HG02763 (cell line): ENCODE measurements around the gene ASTN2.
"Not testable (repeated sequence)": the region's sequence is repeated elsewhere in the genome, so short reads cannot be mapped to it uniquely, and the experiment has no call there.

Experiments used
- ATAC-seq: cut with Tn5 transposase; IDR thresholded peaks from one replicate; pipeline ENCODE4 v1.9.1; 2021; ENCODE audit warnings: mild to moderate bottlenecking, moderate library complexity; ENCODE audit not compliant: unreplicated experiment

ASTN2 gene

GRCh38 chr9:117081641-117082317 lies 333.1 kb downstream of the ASTN2 start:
- ATAC-seq = no peak

GRCh38 chr9:117080765-117081390 lies 334.0 kb downstream of the ASTN2 start:
- no peak for ATAC-seq

DNA sequence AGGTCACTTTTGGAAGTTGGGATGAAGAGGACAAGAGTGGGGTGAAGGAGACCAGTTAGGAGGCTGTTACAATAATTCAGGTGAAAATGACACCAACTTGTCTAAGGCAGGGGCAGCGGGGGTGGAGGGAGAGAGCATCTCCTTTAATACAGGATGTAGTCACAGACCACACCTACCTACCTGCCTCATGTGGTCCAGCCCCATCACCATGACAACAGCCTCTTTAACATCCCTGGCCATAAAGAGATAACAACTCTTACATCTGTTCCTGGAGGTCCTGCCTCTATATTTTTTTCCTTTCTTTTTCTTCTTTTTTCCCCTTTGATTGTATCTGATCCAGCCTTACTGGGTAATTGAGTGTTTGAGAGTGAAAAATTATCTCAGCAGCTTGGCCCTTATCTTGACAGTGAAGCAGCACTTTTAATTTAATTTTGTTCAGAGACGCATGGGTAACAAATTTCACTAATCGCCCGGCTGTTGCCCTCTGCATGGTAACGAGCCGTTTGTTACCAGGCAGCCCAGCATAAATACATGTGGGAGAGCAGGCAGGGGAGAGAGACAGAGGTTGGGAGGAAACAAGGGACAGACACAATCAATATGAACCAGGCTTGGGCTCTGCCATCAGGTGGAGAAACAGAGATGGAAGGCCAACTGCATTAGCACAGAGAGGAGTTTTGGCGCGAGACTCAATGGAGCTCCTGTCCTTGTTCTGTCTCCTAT lies 338.1 kb downstream of the ASTN2 start:
- ATAC-seq = no peak

- ATAC-seq = no peak
Observed at GRCh38 chr9:117075636-117076035, 339.2 kb downstream of the ASTN2 start.

DNA sequence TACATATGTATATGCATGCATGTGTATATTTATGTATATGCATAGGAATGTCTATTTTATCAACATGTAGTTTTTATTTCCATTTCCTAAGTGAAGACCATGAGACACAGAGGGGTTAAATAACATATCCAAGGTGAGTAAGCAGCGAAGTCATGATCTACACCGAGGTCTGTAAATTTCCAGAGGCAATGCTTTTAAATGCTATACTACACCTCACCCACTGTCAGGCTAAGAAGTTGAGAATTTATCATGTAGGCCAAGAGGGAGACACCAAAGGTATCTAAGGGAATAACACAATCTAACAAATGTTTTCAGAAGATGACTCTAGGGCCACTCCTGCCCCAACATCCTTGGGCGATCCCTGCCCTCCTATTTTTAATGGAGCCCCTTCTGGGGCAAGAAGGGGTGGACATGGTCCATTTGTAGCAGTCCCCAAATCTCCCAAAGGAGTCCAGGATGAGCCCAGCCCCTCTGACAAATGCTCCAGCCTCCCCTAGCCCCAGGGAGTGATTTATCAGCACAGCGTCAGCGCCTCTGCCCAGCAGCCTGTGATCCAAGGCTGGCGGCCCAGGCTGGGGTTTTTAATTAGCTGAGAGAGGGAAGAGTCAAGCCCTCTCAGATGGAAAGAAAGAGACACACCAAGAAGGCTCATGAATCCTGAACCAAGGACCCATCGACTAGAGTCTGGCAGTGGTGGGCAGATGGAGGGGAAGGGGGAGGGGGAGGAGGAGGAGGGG lies 339.9 kb downstream of the ASTN2 start:
- ATAC-seq = no peak

DNA sequence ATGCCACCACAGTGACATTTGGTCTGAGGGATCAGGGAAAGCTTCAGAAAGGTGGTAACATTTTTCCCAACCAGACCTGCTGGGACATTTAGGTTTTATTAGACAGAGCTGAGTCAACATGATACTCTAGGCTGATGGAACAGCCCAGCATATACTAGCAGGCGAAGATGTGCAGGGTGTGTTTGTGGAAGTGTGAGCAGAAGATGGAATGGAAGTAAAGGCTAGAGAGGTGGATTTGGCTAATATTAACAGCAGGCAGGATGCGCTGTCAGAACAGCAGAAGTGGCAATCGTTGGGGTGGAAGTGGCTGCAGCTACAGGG lies 340.6 kb downstream of the ASTN2 start:
- no peak for ATAC-seq

DNA sequence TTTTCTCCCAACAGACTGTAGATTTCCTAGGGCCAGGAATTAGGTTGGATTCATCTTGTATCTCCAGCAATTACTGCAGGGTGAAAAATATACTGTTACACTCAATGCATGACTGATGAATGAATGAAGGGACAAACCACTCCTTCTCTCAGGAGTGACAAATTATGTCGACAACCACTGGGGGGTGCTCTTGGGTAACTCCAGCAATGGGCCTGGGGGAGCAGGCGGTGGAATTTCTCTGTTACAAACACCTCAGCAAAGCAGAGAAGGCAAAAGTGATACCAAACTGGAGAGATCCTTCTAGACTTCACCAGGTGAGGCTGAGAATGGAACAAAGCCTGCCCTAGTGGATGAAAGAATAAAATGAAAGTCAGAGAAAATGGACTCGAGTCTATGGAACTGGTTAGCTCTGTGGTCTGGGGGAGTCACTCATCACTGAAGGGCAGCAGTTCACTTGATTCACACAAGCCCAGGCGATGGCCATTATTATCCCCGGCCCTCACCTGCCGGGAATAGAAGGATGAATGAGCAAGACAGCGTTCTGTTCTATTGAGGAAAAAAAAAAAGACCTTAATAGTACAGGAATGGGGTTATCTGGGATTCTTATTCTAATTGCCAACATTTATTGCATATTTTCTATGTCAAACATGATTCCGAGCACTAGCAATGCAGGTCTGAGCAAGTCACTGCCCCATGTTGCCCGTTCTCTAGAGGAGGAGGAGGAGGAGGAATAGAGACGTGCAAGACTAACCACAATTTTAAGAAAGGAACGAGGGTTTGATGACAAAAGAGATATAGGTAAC lies 341.1 kb downstream of the ASTN2 start:
- ATAC-seq = no peak

GRCh38 chr9:117073071-117073470 lies 341.8 kb downstream of the ASTN2 start:
- no peak for ATAC-seq

- no peak for ATAC-seq
Observed at GRCh38 chr9:117072216-117072615, 342.6 kb downstream of the ASTN2 start.

- ATAC-seq = not testable (repeated sequence)
Observed at GRCh38 chr9:117071673-117072207, 343.1 kb downstream of the ASTN2 start.

DNA sequence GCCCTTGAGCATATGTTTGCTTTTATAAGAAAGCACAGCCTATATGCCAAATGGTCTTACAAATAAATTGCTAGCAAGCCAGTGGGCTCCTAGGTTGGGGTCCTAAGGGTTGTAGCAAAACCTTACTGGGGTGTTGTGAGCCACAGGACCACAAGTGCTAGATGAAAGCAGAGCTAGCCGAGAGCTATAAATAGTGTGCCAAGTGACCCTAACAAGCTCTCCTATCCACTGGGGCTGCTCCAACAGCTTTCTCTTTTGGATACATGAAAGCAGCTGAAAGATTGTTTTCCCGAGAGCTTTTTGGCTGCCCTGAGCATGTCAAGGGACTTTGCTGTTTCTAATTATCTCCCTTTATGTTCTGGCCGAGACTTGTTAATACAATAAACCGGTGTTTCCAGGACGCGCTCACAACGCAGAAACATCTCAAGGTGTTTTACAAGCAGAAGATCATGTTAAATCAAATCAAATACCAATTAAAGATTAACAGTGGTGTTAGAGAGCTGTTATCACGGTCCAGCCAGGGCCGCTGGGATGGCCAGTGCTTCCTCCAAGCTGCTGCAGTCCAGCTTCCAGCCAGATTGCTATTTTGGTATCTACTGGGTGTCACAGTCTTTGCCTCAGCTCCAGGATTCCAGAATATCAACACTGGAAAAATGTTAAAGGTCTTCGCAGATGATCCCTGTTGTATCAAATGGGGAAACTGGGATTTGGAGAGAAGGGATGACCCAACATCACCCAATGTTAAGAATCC lies 351.0 kb downstream of the ASTN2 start:
- ATAC-seq = no peak

DNA sequence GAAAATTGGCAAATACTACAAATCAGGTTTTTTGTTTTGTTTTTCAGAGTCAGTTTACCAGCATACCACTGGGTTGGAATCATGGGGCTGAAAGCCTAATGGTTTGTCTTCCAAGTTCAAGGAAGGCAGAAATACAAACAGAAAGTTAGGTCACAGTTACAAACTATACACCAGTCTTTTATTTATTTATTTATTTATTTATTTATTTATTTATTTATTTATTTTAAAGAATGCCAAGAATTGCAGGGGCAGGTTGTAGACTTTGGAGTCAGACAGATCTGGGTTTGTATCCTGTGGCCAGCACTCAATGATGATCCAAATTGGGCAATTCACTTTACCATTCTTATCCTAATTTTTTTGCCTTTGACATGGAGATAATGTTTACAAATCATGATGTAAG lies 353.9 kb downstream of the ASTN2 start:
- no peak for ATAC-seq

DNA sequence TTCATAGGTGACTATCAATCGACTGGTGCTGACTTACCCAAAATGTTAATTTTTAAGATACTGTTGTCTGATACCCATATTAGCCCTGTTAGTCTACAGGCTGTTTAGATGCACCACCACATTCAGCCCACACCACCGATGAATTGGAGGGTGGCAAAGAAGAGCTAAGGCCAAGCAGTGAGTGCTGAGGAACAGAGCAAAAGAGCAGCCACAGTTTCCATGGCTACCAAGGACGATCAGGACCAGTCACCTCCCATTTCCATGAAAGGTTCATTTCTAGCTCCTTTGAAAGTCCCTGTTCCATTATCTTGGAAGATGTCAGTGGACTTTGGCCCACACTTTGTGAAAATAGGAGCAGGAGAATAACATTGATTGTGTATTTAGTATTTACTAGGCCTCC lies 364.9 kb downstream of the ASTN2 start:
- no peak for ATAC-seq

- peak; percentile 41 for ATAC-seq
Observed at GRCh38 chr9:117046666-117047327, 368.1 kb downstream of the ASTN2 start.

DNA sequence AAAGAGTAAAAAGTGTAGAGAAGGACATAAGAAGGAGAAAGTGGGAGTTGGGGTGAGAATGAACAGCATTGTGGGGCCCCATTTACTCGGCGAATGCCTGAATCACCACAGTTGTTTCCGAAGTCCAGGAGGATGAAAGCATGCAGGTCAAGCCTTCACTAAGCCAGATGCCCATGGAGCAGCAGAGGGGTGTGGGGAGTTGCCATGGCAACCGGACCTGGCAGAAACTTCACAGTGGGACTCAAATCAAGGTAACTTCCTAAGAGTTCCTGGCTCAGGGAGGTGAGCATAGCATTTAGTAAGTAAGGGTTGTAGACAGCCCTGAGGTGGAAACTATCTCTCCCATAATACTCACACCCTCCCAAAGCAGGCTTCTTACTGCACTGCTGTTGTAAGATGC lies 370.6 kb downstream of the ASTN2 start:
- no peak for ATAC-seq

GRCh38 chr9:117043159-117043558 lies 371.7 kb downstream of the ASTN2 start:
- no peak for ATAC-seq

GRCh38 chr9:117035546-117035945 lies 379.3 kb downstream of the ASTN2 start:
- ATAC-seq = no peak

DNA sequence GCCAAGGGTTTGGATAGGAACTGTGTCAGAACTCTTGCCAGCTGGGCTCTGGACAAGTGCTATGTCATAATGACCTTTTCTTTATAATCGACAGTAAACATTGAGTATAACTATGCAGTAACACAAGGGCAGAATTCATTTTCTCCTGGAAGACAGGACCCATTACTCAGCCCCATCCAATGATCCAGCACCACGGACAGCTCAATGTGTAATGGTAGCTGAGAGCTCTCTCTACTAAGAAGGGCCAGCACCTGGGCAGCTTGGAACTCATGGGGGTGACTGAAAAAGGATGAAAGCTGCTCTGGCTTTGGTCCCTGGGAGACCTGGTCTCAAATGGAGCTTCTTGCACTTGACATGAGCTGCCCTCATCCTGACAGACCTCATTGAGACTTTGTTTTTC lies 380.0 kb downstream of the ASTN2 start:
- ATAC-seq = no peak

- ATAC-seq = no peak
Observed at GRCh38 chr9:117030254-117030768, 384.5 kb downstream of the ASTN2 start.
